ENCODE data around the gene IFIT3. TPM values are rescaled to one million over a fixed set of nuclear protein-coding genes. Genes with fewer than 3 reads are reported as not detected.

The IFIT3 gene
- total RNA-seq, 1 experiment from 2014 or later: 1.5 TPM

GRCh38 chr10:89332123-89332633 is 4.4 kb downstream of the IFIT3 start:
- Histone ChIP-seq H3K4me1 (peaks cover 32% of the 10 kb centered on the region), H3K4me3 (ENCODE audit: low read depth, low read length) (peak overlapping the region; percentile 0; the same call in 1 of the 2 replicates), H3K36me3 (ENCODE audit: control insufficient read depth, insufficient read depth, low read length) (no peaks in the 10 kb centered on the region), H3K9me3 (no peaks in the 10 kb centered on the region; the same call in 1 of the 2 replicates), H3K27me3 (replicated peaks; ENCODE audit: control insufficient read depth, insufficient read depth, low read length) (no peaks in the 10 kb centered on the region)
- Mint-ChIP-seq H3K27me3 (ENCODE audit: insufficient read depth, unreplicated experiment) (no peaks in the 10 kb centered on the region), H3K27ac (ENCODE audit: unreplicated experiment) (peak overlapping the region; percentile 65), H3K4me1 (ENCODE audit: low read depth, unreplicated experiment) (peaks cover 18% of the 10 kb centered on the region), H3K9me3 (ENCODE audit: unreplicated experiment) (no peaks in the 10 kb centered on the region), H3K36me3 (ENCODE audit: insufficient read depth, unreplicated experiment) (no peaks in the 10 kb centered on the region), H3K4me3 (ENCODE audit: unreplicated experiment) (peak overlapping the region; percentile 41)
- intact Hi-C loops (cut with micrococcal nuclease; ENCODE audit: unreplicated experiment): loop anchor here (1.0 kb wide), 1 partner anchor 20 kb away; no protein-coding TSS in a partner anchor
- DNase-seq: peak in 1 of 2 experiments; percentile 10
- TF ChIP-seq CTCF (IDR thresholded peaks at IDR 0.05; ENCODE audit: insufficient read depth in 1 of 2, low read depth in 1 of 2, low read length in 1 of 2, severe bottlenecking in 1 of 2, unreplicated experiment in 1 of 2): no peak
- ChIA-PET CTCF (interaction anchor here (0.5 kb wide), 1 partner anchor 33 kb away, joined by 3 read pairs; no protein-coding TSS in a partner anchor), POLR2A (interaction anchor here (0.5 kb wide), 1 partner anchor 18 kb away, joined by 3 read pairs; no protein-coding TSS in a partner anchor)
- BruUV-seq (replicated peaks): no TSS peak

GRCh38 chr10:89335226-89335625 is 7.4 kb downstream of the IFIT3 start:
- Mint-ChIP-seq H3K9me3 (ENCODE audit: unreplicated experiment) (no peaks in the 10 kb centered on the region), H3K4me3 (ENCODE audit: unreplicated experiment) (no peak overlapping the region), H3K4me1 (ENCODE audit: low read depth, unreplicated experiment) (peaks cover 11% of the 10 kb centered on the region), H3K36me3 (ENCODE audit: insufficient read depth, unreplicated experiment) (no peaks in the 10 kb centered on the region), H3K27me3 (ENCODE audit: insufficient read depth, unreplicated experiment) (no peaks in the 10 kb centered on the region), H3K27ac (ENCODE audit: unreplicated experiment) (no peak overlapping the region)
- no peaks in the 10 kb centered on the region for H3K9me3 ChIP-seq
- TF ChIP-seq CTCF (IDR thresholded peaks at IDR 0.05; ENCODE audit: insufficient read depth in 1 of 2, low read depth in 1 of 2, low read length in 1 of 2, severe bottlenecking in 1 of 2, unreplicated experiment in 1 of 2): no peak
- CTCF ChIA-PET: no interaction called here
- no peaks in the 10 kb centered on the region for H3K36me3 ChIP-seq (ENCODE audit: control insufficient read depth, insufficient read depth, low read length)
- BruUV-seq (replicated peaks): no TSS peak
- peaks cover 24% of the 10 kb centered on the region for H3K4me1 ChIP-seq
- no peak overlapping the region for H3K4me3 ChIP-seq (ENCODE audit: low read depth, low read length)
- intact Hi-C loops (cut with micrococcal nuclease; ENCODE audit: unreplicated experiment): no loop called here
- POLR2A ChIA-PET: no interaction called here
- H3K27me3 ChIP-seq (replicated peaks; ENCODE audit: control insufficient read depth, insufficient read depth, low read length): no peaks in the 10 kb centered on the region
- DNase-seq: no peak

- Mint-ChIP-seq H3K4me1 (ENCODE audit: low read depth, unreplicated experiment) (peaks cover 11% of the 10 kb centered on the region), H3K4me3 (ENCODE audit: unreplicated experiment) (no peak overlapping the region), H3K9me3 (ENCODE audit: unreplicated experiment) (no peaks in the 10 kb centered on the region), H3K27ac (ENCODE audit: unreplicated experiment) (no peak overlapping the region), H3K27me3 (ENCODE audit: insufficient read depth, unreplicated experiment) (no peaks in the 10 kb centered on the region), H3K36me3 (ENCODE audit: insufficient read depth, unreplicated experiment) (no peaks in the 10 kb centered on the region)
- H3K4me3 ChIP-seq (ENCODE audit: low read depth, low read length): no peak overlapping the region
- H3K4me1 ChIP-seq: peaks cover 24% of the 10 kb centered on the region
- H3K9me3 ChIP-seq: no peaks in the 10 kb centered on the region
- DNase-seq: no peak
- no TSS peak for BruUV-seq (replicated peaks)
- TF ChIP-seq CTCF (IDR thresholded peaks at IDR 0.05; ENCODE audit: insufficient read depth in 1 of 2, low read depth in 1 of 2, low read length in 1 of 2, severe bottlenecking in 1 of 2, unreplicated experiment in 1 of 2): no peak
- no peaks in the 10 kb centered on the region for H3K27me3 ChIP-seq (replicated peaks; ENCODE audit: control insufficient read depth, insufficient read depth, low read length)
- ChIA-PET CTCF (no interaction called here), POLR2A (no interaction called here)
- H3K36me3 ChIP-seq (ENCODE audit: control insufficient read depth, insufficient read depth, low read length): no peaks in the 10 kb centered on the region
- intact Hi-C loops (cut with micrococcal nuclease; ENCODE audit: unreplicated experiment): no loop called here
Observed at GRCh38 chr10:89336241-89336640, 8.4 kb downstream of the IFIT3 start.
